Measurements from ENCODE around the gene LRSAM1. TPM values are rescaled to one million over a fixed set of nuclear protein-coding genes. Genes with fewer than 3 reads are reported as not detected.

Gene LRSAM1
- total RNA-seq, 6 donors from 2014 or later = 12.9 to 77.5 (median 25.4) TPM

DNA sequence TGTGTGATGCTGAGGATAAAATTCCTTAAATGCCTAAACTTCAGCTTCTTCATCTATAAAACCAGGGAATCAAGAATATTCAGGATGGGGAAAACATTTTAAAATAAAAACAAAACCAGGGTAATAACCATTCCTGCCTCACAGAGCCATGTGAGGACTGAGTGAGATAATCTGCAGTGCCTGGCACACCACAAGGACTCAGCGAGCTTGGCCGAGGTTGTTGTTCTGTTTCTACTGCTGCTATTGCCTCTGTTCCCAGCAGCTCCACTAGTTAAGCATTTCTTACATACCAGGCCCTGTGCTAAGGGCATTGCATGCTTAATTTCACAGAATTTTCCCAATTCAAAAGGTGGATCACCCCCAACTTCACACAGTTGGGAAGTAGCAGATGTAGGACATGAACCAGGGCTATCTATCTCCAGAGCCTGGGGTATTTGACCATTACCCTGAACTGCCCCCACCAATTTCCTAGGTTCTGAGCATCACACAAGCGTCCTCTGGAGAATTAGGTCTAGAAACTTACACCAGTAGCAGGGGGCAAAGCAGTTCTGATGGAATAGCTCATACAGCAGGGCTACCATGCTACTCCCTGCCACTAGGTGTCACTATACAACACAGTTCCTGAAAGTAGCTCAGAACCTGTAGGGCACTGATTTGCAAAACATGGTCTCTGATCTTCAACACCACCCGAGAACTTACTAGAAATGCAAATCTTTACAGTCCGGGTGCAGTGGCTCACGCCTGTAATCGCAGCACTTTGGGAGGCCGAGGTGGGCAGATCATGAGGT is 74.3 kb downstream of the LRSAM1 start:
- DNase-seq = no peak
- peak in 1 of 2 donors; percentile 28 for ATAC-seq (ENCODE audit: low FRiP score in 2 of 2)
- Histone ChIP-seq H3K27ac (peak overlapping the region in 2 of 4 donors; percentile 61 to 77), H3K4me3 (no peak overlapping the region), H3K36me3 (peaks cover 16 to 78% (median 37%) of the 10 kb centered on the region in 4 donors), H3K9me3 (peaks cover 0 to 15% (median 4%) of the 10 kb centered on the region in 4 donors), H3K27me3 (no peaks in the 10 kb centered on the region), H3K4me1 (peaks cover 40 to 60% (median 57%) of the 10 kb centered on the region in 4 donors)
- 88 to 92% methylated on average over 8 of the region's 8 CpGs for WGBS, 2 donors
- TF ChIP-seq, protein P1, sequence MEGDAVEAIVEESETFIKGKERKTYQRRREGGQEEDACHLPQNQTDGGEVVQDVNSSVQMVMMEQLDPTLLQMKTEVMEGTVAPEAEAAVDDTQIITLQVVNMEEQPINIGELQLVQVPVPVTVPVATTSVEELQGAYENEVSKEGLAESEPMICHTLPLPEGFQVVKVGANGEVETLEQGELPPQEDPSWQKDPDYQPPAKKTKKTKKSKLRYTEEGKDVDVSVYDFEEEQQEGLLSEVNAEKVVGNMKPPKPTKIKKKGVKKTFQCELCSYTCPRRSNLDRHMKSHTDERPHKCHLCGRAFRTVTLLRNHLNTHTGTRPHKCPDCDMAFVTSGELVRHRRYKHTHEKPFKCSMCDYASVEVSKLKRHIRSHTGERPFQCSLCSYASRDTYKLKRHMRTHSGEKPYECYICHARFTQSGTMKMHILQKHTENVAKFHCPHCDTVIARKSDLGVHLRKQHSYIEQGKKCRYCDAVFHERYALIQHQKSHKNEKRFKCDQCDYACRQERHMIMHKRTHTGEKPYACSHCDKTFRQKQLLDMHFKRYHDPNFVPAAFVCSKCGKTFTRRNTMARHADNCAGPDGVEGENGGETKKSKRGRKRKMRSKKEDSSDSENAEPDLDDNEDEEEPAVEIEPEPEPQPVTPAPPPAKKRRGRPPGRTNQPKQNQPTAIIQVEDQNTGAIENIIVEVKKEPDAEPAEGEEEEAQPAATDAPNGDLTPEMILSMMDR (IDR thresholded peaks at IDR 0.05) = peak; percentile 58 to 76 (median 68)
- no peak for TF ChIP-seq POLR2A (IDR thresholded peaks at IDR 0.05)

GRCh38 chr9:127526655-127527559 is 75.6 kb downstream of the LRSAM1 start:
- Histone ChIP-seq H3K27ac (peak overlapping the region; percentile 26 to 77 (median 64)), H3K36me3 (peaks cover 16 to 89% (median 44%) of the 10 kb centered on the region in 4 donors), H3K27me3 (no peaks in the 10 kb centered on the region), H3K4me3 (no peak overlapping the region), H3K9me3 (peaks cover 0 to 15% (median 4%) of the 10 kb centered on the region in 4 donors), H3K4me1 (peaks cover 29 to 52% (median 44%) of the 10 kb centered on the region in 4 donors)
- TF ChIP-seq POLR2AphosphoS5 (IDR thresholded peaks at IDR 0.05) (peak in 1 of 2 donors; percentile 21), EP300 (IDR thresholded peaks at IDR 0.05) (no peak), POLR2A (IDR thresholded peaks at IDR 0.05) (no peak)
- TF ChIP-seq, protein P1 (IDR thresholded peaks at IDR 0.05) = no peak
- no peak for ATAC-seq (ENCODE audit: low FRiP score in 2 of 2)
- DNase-seq = peak in 1 of 2 donors; percentile 66
- 63 to 77% methylated on average over 22 to 30 of the region's 30 CpGs for WGBS, 2 donors

DNA sequence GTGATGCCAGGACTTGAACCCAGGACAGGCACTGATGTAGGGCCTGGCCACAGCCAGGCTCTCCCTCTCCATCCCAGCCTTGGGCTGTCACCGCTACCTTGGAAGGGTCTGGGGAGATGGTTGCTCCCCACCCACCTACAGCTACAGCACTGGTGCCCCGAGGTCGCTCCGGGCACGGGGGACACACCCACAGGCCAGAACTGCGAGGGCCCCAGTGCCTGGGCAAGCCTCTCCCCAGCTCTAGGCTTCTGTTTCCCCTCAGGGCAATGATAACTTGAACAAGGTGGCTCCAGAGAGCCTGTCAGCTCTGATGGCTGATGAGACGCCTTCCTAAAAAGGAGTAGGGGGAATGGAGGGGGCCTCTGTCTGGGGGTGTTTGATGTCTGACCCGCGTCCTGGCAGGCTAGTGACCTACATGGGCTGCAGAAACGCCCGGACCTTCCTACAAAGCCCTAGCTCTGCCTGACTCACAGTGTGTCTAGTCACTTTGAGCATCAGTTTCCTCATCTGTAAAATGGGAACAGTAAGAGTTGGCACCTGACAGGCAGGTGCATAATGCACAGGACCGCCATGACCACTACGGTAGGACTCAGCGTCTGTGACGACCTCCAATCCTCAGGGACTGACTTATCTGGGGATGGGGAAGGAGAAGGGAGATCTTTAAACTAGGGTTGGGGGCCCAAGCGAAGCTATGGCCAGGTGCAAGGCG is 76.4 kb downstream of the LRSAM1 start:
- H3K4me3 ChIP-seq = no peak overlapping the region
- H3K36me3 ChIP-seq = peaks cover 16 to 87% (median 37%) of the 10 kb centered on the region in 4 donors
- whole genome bisulfite sequencing, 2 donors = 79 to 85% methylated on average over 15 to 17 of the region's 17 CpGs
- TF ChIP-seq, protein P1 (IDR thresholded peaks at IDR 0.05) = no peak
- TF ChIP-seq POLR2A (IDR thresholded peaks at IDR 0.05) (no peak), EP300 (IDR thresholded peaks at IDR 0.05) (no peak), POLR2AphosphoS5 (IDR thresholded peaks at IDR 0.05) (no peak)
- H3K27ac ChIP-seq = peak overlapping the region in 3 of 4 donors; percentile 61 to 77 (median 62)
- ATAC-seq (ENCODE audit: low FRiP score in 2 of 2) (no peak), DNase-seq (no peak)
- no peaks in the 10 kb centered on the region for H3K27me3 ChIP-seq
- peaks cover 21 to 44% (median 36%) of the 10 kb centered on the region in 4 donors for H3K4me1 ChIP-seq
- H3K9me3 ChIP-seq = peaks cover 0 to 15% (median 4%) of the 10 kb centered on the region in 4 donors

GRCh38 chr9:127528422-127529251 is 77.3 kb downstream of the LRSAM1 start:
- TF ChIP-seq, protein P1 (IDR thresholded peaks at IDR 0.05) = no peak
- TF ChIP-seq EP300 (IDR thresholded peaks at IDR 0.05) = no peak
- TF ChIP-seq POLR2AphosphoS5 (IDR thresholded peaks at IDR 0.05) = no peak
- no peak for TF ChIP-seq POLR2A (IDR thresholded peaks at IDR 0.05)

More at GRCh38 chr9:127528422-127529251, 77.3 kb downstream of the LRSAM1 start:
- Histone ChIP-seq H3K9me3 (peaks cover 0 to 11% (median under 1%) of the 10 kb centered on the region in 4 donors), H3K4me3 (no peak overlapping the region), H3K27ac (peak overlapping the region in 3 of 4 donors; percentile 57 to 77 (median 67)), H3K27me3 (no peaks in the 10 kb centered on the region), H3K4me1 (peaks cover 18 to 41% (median 34%) of the 10 kb centered on the region in 4 donors), H3K36me3 (peaks cover 14 to 80% (median 32%) of the 10 kb centered on the region in 4 donors)
- ATAC-seq (ENCODE audit: low FRiP score in 2 of 2) (no peak), DNase-seq (no peak)
- 49% methylated on average over 15 of the region's 15 CpGs for WGBS, 2 donors

Measured in upper lobe of left lung (tissue), 6 donors.